GM20000 (cell line): Measurements from ENCODE around the gene ACOT9.
"Not testable (repeated sequence)": the region's sequence is repeated elsewhere in the genome, so short reads cannot be mapped to it uniquely, and the experiment has no call there.

Experiments used
- DNase-seq: peaks from one replicate; pipeline ENCODE4 v3.0.0; 2012; ENCODE audit warnings: low spot score
- CTCF ChIP-seq: IDR thresholded peaks from 2 replicates; pipeline ENCODE4 v1.5.1; 2012; ENCODE audit warnings: mild to moderate bottlenecking, control low read depth; ENCODE audit errors: extremely low read depth, missing control alignments

Gene ACOT9

GRCh38 chrX:23745786-23746185 is 2.7 kb upstream of the ACOT9 start:
- no peak for TF ChIP-seq CTCF
- no peak for DNase-seq

DNA sequence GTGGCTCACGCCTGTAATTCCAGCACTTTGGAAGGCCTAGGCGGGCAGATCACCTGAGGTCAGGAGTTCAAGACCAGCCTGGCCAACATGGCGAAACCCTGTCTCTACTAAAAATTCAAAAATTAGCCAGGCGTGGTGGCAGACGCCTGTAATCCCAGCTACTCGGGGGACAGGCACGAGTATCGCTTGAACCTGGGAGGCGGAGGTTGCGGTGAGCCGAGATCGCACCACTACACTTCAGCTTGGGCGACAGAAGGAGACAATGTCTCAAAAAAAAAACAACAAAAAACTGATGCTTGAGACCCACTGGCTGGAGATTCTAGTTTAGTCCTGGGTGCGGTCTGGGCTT is 521 bp upstream of the ACOT9 start:
- not testable (repeated sequence) for DNase-seq

GRCh38 chrX:23742174-23742696 is 841 bp downstream of the ACOT9 start:
- peak; percentile 7 for DNase-seq
- no peak for TF ChIP-seq CTCF

GRCh38 chrX:23737413-23737812 is 5.7 kb downstream of the ACOT9 start:
- TF ChIP-seq CTCF = no peak
- no peak for DNase-seq

DNA sequence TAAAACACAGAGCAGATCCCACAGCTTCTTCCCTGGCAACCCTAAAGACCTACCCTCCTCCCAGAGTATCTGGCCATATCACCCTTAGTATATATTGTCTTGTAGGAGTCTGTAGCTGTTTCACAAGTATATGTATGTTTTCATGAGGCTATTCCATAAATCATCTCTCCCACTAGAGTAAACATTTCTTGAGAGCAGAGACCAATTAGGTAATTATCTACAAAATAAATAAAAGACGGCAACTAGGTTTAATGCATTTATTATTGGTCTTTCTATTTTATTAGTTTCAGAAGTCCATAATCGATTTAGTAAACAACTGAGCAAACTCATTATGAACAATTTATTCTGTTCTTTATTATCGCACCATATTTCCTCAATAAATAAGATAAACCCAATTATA is 7.0 kb downstream of the ACOT9 start:
- no peak for TF ChIP-seq CTCF
- DNase-seq = no peak

- peak; percentile 45 for DNase-seq
- no peak for TF ChIP-seq CTCF
Observed at GRCh38 chrX:23732704-23733103, 10.4 kb downstream of the ACOT9 start.

DNA sequence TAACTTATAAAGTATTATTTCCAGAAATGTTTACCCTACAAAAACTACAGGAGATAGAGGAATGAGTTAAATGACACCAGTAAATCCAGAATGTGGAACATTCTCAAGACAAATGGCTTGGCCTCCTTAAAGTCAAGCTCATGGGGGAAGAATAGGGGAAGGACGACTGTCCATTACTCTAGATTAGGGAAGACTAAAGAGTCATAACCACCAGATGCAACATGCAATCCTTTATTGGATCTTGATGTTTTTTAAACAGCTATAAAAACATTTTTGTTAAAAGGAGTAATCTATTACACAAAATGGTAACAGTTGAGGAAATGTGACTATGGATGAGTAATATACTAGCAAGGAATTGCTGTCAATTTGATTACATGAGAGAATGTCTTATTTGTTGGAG is 11.1 kb downstream of the ACOT9 start:
- TF ChIP-seq CTCF = no peak
- no peak for DNase-seq

- DNase-seq = no peak
- no peak for TF ChIP-seq CTCF
Observed at GRCh38 chrX:23729214-23729613, 13.9 kb downstream of the ACOT9 start.
